H1 (cell line): ENCODE data around the gene BCAS3. TPM values are rescaled to one million over a fixed set of nuclear protein-coding genes. Genes with fewer than 3 reads are reported as not detected.

ENCODE experiments used
- CEBPB ChIP-seq: IDR thresholded peaks from 2 replicates; pipeline ENCODE4 v1.6.1; 2012; ENCODE audit warnings: low read depth, low read length
- CHD7 ChIP-seq: fragments of 300-600 bp; sonication (generic); IDR thresholded peaks from 2 replicates; pipeline ENCODE4 v1.7.1; 2012; ENCODE audit warnings: low read length, moderate library complexity, mild to moderate bottlenecking, inconsistent platforms; ENCODE audit not compliant: insufficient replicate concordance
- EZH2 ChIP-seq: fragments of 200-600 bp; sonication (generic); IDR thresholded peaks from 2 replicates; pipeline ENCODE4 v1.7.1; 2012; ENCODE audit warnings: low read depth, mild to moderate bottlenecking, moderate library complexity, low read length, inconsistent platforms; ENCODE audit not compliant: severe bottlenecking
- JUN ChIP-seq: IDR thresholded peaks from 2 replicates; pipeline ENCODE4 v1.6.1; 2011; ENCODE audit warnings: low read depth, mild to moderate bottlenecking, improper control_type of control experiment, low read length
- RNF2 ChIP-seq: fragments of 200-900, 300-1000 bp; sonication (generic); IDR thresholded peaks from 2 replicates; pipeline ENCODE4 v1.7.1; 2016; ENCODE audit warnings: borderline replicate concordance, low read depth, mild to moderate bottlenecking, antibody characterized with exemption, low read length; ENCODE audit not compliant: poor library complexity, severe bottlenecking; ENCODE audit errors: missing control alignments
- SIRT6 ChIP-seq: IDR thresholded peaks from one replicate; pipeline ENCODE4 v1.7.1; 2012; ENCODE audit warnings: low read length, inconsistent platforms
- SUZ12 ChIP-seq: fragments of 200-600 bp; sonication (generic); IDR thresholded peaks from 2 replicates; pipeline ENCODE4 v1.6.1; 2012; ENCODE audit warnings: mild to moderate bottlenecking, inconsistent platforms, low read length, moderate library complexity, mixed read lengths
- polyA plus RNA-seq, 7 experiments: library from polyadenylated mRNA; depleted of rRNA in 3 of 7; stranded (reverse) in 5 of 7; unstranded in 2 of 7; fragments of >200 nt in 5 of 7; fragments of 200-250 nt in 2 of 7; gene quantifications; 1 replicate in 5 of 7; 2 replicates in 1 of 7; 4 replicates in 1 of 7; pipeline versions ENCODE4 v1.2.1 to v1.2.3, GENCODE V29; 2011 to 2013; ENCODE audit warnings: missing spikeins in 2 of 7, mixed read lengths in 2 of 7
- total RNA-seq: library from RNA; stranded (reverse); fragmentation: NEBNext Ultra II Directional; extraction: Animal tissue kit (Norgen Biotek cat#: 25700); gene quantifications from 2 replicates; pipeline ENCODE4 v1.2.1, GENCODE V29; 2021

The BCAS3 gene
- total and polyA plus RNA-seq, 2 of the 8 experiments (the other 6 are each of a cell fraction or from before 2014, with no cell fraction given): 9.9 to 13.3 TPM

- TF ChIP-seq CHD7 (no peak), SIRT6 (no peak), JUN (no peak), EZH2 (no peak), SUZ12 (no peak), CEBPB (no peak), RNF2 (no peak)
Observed at GRCh38 chr17:61384354-61384691, 706.7 kb downstream of the BCAS3 start (continued).
